NCI-H2107 treated with DMSO at 0.1 percent for 48 hours (cell line): ENCODE data around the gene SORBS2.

ENCODE experiments used
- DNase-seq: peaks from one replicate; lab custom pipeline; 2025; ENCODE audit not compliant: unreplicated experiment; lab: John Stamatoyannopoulos, UW

Gene SORBS2

GRCh38 chr4:185774845-185775680, 36.9 kb downstream of the SORBS2 start:
- DNase-seq: no peak

- no peak for DNase-seq
Observed at GRCh38 chr4:185774131-185774653, 37.8 kb downstream of the SORBS2 start.

- no peak for DNase-seq
Observed at GRCh38 chr4:185773419-185773818, 38.6 kb downstream of the SORBS2 start.

- DNase-seq: no peak
Observed at GRCh38 chr4:185772391-185773093, 39.5 kb downstream of the SORBS2 start.

- DNase-seq: no peak
Observed at GRCh38 chr4:185771711-185772390, 40.1 kb downstream of the SORBS2 start.

GRCh38 chr4:185767528-185767927, 44.5 kb downstream of the SORBS2 start:
- no peak for DNase-seq

- no peak for DNase-seq
Observed at GRCh38 chr4:185764876-185765275, 47.1 kb downstream of the SORBS2 start.

GRCh38 chr4:185761352-185762235, 50.4 kb downstream of the SORBS2 start:
- no peak for DNase-seq

- DNase-seq: no peak
Observed at GRCh38 chr4:185758807-185759206, 53.2 kb downstream of the SORBS2 start.

- no peak for DNase-seq
Observed at GRCh38 chr4:185755451-185755850, 56.5 kb downstream of the SORBS2 start.

GRCh38 chr4:185754961-185755360, 57.0 kb downstream of the SORBS2 start:
- no peak for DNase-seq

GRCh38 chr4:185752872-185753271, 59.1 kb downstream of the SORBS2 start:
- DNase-seq: no peak

GRCh38 chr4:185749858-185750257, 62.1 kb downstream of the SORBS2 start:
- DNase-seq: no peak

GRCh38 chr4:185748901-185749390, 63.0 kb downstream of the SORBS2 start:
- DNase-seq: no peak

GRCh38 chr4:185745891-185746290, 66.1 kb downstream of the SORBS2 start:
- DNase-seq: no peak

- no peak for DNase-seq
Observed at GRCh38 chr4:185744946-185745345, 67.0 kb downstream of the SORBS2 start.

- DNase-seq: no peak
Observed at GRCh38 chr4:185744488-185744862, 67.5 kb downstream of the SORBS2 start.

GRCh38 chr4:185743722-185744487, 68.1 kb downstream of the SORBS2 start:
- peak; percentile 47 for DNase-seq

GRCh38 chr4:185742766-185743165, 69.2 kb downstream of the SORBS2 start:
- no peak for DNase-seq

- no peak for DNase-seq
Observed at GRCh38 chr4:185741795-185742194, 70.2 kb downstream of the SORBS2 start.
